ENCODE measurements around the gene ABCG1. TPM values are rescaled to one million over a fixed set of nuclear protein-coding genes. Genes with fewer than 3 reads are reported as not detected.

Gene ABCG1
- total RNA-seq, 1 experiment from 2014 or later, result 2.5 TPM

DNA sequence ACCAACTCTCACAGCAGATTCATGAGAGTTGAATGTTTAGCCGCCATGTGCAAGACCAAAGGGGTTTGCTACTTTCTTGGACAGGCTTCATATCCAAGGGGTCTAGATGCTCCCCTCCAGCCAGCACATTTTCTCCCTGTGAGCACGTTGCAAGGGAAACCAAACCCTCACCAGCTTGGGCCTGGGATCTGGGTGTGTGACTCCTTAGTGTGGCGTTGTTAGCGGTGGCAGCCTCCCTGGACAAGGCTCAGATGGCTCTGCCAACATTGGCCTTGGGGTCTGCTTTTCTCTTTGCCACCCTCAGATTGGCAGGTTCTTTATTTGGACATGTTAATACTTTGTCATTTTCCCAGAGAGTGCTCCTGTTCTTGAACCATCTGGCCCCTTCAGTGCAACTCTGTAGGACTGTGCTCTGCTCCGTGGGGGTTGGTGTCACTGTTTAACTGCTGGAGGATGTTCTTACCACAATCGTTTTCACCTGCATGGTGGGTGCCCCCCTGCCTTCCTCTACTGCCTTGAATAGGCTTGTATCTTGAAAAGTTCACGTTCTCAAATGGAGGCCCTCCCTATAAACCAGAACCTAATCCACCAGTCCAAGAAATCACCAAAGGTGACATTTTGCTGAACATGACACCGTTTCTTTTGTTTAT, 13.4 kb downstream of the ABCG1 start:
- no peak for DNase-seq (ENCODE audit: low spot score)

DNA sequence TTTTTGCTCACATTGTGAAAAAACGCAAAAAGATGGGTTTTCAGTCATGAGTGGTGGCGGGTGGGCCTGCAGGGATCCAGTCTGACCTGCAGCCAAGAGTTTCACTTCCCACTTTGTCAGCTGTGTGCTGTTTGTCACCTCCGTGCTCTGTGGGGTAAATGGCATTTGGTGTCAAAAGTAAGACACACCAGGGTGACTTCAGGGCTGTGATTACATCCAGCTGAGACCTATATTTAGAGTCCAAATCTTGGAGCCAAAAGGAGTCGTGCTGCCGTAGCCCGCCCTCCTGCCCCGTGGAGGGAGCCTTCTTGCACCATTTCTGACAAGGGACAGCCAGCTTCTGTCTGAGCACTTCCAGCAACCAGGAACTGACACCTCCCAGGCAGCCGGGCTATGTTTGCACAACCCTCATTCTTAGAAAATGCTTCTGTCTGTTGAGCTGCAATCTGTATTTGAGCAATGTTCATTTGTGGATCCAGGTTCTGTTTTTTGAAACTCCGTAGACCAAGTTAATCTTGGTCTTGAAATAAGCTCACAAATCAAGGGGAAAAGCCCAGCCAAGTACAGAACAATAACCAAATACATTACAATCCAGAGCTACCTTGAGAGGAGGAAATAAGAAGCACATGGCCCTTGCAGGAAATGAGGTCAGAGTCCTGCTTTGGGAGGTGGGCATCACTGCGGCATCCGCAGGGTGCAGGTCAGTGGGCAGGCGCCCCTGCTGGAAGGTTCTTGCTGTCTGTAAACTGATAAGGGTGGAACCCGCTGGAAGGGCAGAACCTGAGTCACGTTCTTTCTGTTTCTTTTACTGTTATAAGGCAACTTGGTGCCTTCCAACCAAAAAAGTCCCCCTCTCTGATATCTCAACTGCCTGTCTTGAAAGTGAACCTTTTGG, 14.4 kb downstream of the ABCG1 start:
- DNase-seq (ENCODE audit: low spot score), result peak; percentile 26

DNA sequence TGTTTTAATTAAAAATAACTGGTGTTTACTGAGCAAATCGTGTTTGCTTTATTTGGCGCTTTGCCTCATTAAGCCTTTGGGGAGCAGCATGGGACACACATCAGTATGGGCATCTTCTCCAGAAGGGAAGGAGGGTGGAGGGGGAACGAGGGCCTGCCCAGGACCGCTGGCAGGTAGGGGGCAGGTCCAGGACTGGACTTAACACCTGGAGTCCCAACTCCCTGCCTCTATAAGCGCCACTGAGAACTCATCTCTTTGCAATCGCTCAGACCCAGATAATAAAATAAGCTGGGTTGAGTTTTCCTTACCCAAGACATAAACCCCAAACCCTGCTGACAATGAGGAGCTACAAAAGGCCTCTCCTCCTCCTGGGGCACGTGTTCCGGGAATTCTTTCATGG, 15.1 kb downstream of the ABCG1 start:
- DNase-seq (ENCODE audit: low spot score), result no peak

DNA sequence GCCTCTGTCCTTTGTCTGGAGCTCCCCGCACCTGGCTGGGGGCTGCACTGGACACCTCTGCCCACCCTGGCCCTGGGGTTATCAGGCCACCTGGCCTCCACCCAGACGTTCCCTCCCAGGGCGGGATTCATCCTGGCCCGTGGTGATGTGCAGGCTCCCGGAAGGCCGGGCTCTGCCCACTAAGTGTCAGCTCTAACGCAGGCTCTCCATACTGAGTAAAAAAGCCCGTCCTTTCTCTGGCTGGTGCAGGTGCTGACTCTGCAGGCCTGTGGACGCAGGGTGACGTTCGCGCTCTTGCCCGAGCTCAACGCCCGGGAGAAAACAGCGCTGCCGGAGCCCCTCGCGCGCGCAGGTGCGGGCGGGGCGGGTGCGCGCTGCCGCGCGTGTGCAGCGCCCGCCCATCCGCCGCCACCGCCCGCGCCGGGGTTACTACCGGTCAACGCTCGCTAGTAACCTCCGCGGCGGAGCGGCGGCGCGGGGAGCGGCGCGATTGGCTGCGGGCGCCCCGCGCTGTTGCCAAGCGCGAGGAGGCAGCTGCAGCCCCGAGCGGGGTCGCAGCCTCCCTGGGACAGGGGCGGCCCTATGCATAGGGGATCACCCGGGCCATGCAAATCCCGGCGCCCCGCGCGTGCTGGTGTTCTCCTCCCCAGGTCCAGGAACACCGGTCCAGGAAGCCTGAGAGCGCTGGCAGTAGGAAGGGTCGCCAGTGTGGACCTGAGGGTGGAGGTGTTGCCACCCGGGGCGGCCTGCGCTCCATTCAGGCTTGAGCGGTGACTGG, 15.7 kb downstream of the ABCG1 start:
- DNase-seq (ENCODE audit: low spot score), result peak; percentile 56

DNA sequence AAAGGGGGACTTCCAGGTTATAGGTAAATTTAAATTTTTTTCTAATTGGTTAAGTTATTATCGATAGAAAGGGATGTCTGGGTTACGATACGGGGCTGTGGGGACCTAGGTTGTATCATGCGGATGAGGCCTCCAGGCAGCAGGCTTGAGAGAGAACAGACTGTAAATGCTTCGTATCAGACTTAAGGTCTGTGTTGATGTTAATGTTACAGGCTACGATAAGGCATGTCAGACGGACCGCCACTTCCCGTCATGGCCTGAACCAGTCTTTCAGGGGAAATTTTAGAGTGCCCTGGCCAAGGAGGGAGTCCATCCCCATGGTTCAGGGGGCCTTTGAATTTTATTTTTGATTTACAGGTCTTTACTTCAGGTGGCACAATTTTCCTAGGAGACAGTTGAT, 16.7 kb downstream of the ABCG1 start:
- no peak for DNase-seq (ENCODE audit: low spot score)

DNA sequence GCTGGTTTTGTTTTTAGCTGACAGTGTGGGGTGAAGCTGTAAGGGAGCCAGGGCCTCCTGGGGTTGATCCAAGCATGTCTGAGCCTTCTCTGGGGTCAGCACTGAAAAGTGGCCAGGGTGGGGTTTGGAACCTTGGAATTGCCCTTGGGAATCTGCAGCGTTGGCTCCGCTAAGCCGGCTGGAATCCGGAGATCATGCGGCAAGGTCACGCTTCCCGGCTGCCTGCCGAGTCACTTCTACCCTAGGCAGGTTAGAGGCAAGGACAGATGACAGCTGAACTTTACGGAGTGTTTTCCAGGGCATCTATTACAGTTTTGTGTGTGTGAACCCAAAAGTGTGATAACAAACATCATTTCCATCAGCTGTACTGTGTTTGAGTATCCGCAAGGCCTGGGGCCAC, 17.1 kb downstream of the ABCG1 start:
- no peak for DNase-seq (ENCODE audit: low spot score)

DNA sequence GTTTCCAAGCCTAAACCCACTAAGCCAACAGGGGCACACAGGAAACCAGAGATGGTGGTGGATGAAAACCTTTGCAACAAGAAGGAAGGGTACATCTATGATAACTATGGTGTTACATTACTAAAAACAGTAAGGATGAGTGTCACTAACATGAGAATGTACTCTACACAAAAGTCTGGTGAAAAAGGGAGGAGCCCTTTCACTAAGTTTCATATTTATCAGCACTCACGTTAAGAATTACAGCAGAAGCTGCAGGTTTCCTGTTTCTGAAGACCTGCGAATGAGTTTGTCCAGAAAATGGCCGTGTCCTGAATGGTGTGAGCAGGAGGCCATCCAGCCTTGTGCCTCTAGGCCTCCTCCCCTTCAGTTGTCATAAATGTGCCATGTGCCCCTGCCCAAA, 17.8 kb downstream of the ABCG1 start:
- no peak for DNase-seq (ENCODE audit: low spot score)

DNA sequence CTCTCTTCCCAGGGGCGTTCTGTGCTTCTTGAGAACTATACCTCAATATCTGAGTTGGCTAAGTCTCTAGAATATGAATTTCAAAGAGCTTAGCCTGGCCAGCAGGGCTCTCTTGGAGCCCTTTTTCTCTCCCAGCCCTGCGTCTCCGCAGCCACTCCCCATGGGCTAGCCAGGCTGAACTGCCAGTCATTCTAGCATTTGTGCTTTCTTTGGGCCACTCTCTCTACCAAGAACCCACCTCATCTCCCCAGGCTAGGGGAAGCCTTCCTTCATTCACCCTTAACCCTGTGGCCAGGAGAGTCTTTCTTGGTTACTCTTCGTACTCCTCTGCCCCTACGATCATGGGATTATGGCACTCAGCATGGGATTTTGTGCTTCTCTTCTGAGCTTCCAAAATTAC, 18.2 kb downstream of the ABCG1 start:
- DNase-seq (ENCODE audit: low spot score), result no peak

DNA sequence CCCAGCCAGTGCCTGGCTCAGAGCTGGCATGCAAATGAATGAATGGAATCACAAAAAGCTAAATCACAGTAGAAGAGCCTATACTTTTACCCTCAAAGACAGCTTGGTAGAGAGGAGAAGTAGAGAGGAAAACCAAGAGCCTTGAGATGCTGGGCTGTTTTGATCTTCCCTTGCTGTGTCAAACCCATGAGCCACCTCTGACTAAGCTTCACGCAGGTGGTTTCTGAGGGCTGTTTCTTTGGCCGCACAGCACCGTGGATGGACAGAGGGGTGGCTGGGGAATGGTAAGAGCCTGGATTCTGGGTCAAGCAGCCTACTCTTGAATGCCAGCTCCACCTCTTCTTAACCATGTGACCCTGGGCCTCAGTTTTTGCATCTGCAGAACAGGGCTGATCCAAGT, 18.6 kb downstream of the ABCG1 start:
- DNase-seq (ENCODE audit: low spot score), result no peak

DNA sequence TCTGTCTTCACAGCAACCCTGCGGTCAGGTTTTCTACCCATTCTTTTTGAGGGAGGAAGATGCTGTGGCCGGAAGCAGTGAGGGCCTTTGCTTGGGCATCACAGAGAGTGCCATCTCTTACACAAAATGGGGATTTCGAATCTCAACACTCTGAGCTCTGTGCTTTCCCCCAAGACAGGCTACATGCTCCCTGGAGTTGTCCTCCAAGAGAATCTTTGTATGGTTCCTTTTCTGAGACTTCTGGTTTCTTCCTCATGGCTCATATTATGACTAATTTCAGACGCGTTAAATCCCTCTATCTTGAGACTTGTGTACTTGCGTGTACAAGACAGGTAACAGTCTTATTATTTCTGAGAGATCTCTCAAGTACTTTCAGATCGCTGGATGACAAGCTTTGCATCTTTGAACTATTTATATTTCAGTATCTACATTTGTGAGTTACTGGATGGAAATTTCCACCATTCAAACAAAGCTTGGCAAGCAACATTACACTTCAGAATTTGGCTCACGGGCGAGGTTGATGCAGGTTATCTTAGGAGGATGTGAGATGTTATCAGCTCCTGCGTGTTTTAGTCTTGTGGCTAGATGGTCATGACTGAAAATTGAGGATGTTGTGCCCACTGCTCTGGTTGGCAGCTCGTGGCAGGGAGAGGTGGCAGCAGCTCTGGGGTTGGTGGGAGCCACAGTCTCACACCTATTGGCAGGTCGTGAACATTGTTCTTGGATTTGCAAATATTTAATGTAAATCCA, 19.4 kb downstream of the ABCG1 start:
- no peak for DNase-seq (ENCODE audit: low spot score)

DNA sequence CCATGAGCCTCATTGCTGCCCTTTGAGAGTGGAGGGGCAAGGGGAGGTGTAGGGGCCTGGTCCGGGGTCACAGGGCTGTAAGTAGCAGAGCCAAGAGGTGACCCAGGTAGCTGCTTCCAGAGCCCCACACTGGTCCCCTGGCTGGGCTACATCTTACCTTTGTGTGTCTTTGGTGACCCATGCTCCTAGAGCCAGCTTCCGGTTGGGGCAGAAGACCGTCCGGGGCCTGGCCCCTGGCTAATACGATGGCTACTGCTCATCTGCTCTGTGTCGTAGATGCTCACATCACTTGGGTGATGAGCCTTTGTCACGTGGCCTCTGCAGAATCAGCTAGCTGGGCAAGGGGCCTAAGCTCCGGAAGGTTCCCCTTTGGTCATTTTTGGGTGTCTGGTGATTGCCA, 20.6 kb downstream of the ABCG1 start:
- no peak for DNase-seq (ENCODE audit: low spot score)

DNA sequence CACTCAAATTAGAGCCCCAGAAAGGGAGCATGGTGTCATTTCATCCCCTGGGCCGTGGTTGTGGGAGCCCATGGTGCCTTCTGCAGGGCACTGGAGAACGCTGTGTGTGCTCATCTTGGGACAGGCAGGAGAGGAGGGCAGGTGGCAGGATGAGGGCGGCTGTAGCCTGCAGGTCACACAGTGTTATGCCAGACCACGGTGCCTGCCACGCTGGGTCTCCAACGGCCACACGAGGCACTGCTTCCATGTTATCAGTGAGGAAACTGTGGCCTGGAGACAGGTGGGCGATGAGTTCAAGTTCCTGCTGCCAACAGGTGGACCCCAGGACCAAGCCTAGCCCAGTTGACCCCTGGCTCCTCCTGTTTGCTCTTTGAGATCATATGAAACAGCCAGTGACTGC, 21.0 kb downstream of the ABCG1 start:
- DNase-seq (ENCODE audit: low spot score), result no peak

DNA sequence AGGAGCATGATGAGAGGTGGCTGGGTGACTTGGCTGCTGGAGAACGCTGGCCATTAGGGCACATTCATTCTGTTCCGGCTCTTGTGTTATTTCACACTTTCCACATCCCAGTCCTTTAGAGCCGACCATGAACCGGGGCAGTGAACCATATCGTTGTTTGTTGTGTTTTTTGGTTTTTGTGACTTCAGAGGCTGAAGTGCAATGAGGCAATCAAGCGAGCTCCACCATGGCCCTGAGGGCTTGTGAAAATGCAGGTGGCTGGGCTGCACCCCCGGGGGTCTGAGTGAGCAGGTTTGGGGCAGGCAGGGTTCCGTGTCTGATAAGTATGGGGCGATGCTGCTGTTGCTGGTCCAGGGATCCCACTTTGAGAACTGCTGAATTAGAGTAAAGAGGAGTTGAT, 23.7 kb downstream of the ABCG1 start:
- no peak for DNase-seq (ENCODE audit: low spot score)

DNA sequence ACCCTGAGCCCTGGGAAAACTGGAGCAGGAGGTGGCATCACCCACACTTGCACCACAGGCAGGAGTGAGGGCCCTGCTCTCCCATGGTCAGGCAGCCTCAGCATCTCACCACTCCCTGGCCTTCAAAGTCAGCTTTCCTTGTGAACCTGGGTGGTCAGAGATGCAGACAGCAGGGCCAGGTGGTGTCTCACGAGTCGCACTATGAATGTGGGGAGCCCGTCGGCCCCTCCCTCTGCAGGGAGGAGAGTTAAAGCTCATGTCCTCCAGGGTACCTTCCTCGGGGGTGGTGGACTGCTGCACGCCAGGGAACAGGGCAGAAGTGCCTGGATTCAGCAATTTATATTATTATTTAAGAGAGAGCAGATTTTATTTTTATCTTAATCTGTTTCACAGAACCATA, 24.1 kb downstream of the ABCG1 start:
- no peak for DNase-seq (ENCODE audit: low spot score)

DNA sequence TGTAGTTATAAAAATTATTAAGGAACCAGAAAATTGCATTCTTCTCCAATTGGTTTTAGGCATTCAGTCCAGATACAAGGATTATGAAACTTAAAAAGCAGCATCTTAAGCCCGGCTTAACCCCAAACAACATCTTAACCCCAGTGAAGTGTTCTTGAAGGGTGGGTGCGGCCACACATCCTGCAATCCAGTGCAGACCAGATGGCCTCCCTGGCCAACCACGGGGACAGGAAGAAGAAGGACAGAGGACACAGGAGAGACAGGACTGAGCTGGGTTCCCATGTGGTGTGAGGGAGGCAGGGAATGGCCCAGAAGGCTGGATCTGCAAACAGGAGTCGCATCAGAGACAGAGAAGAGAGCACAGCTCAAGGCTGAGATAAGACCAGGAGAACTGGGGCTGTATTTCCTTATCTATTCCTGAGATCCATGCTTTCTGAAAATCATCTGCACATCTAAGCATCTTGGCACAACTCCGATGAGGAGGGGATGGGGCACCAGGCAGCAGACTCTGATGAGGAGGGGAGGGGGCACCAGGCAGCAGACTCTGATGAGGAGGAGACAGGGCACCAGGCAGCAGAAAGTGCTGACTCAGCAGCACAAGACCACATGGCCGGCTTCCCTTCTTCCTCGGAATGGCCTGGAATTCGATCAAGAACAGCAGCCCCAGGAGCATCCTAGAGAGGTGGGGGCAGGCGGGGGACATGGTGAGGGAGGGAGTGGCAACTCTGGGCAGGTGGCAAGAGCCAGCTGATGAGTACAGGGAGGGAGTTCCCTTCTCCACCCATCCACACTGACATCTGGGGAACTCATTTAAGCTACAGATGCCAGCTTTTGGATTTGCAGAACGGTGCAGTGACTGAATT, 26.6 kb downstream of the ABCG1 start:
- DNase-seq (ENCODE audit: low spot score), result no peak

DNA sequence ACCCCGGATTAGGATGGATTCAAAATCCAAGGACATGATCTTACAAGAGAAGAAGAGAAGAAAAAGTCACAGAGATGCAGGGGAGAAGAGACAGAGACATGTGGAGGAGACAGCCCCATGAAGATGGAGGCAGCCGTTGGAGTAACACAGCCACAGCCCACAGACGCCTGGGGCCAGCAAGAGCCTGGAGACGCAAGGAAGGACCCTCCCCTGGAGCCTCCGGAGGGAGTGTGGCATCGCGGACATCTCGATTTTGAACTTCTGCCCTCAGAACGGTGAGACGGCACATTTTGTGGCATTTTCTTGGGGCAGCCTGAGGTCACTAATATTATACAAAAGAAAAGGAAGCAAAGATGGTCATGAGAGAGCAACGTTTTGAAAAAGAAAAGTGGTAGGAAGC, 28.8 kb downstream of the ABCG1 start:
- no peak for DNase-seq (ENCODE audit: low spot score)

DNA sequence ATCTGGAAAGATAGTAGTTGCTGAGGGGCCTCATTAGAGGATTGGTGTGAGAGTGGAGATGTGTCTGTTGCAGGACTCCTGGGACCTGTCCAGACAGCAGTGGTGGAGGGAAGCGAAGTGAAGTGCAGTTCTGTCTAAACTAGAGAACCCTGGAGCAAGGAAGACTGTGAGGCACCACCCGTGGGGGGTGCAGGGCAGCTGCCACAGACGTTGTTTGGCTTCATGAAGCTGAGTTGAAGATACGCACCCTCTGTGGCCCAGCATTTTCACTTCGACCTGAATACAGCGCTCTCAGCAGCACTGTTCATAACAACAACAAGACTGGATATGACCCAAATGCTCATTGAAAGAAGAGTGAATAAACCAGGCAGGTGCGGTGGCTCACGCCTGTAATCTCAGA, 29.3 kb downstream of the ABCG1 start:
- DNase-seq (ENCODE audit: low spot score), result no peak

DNA sequence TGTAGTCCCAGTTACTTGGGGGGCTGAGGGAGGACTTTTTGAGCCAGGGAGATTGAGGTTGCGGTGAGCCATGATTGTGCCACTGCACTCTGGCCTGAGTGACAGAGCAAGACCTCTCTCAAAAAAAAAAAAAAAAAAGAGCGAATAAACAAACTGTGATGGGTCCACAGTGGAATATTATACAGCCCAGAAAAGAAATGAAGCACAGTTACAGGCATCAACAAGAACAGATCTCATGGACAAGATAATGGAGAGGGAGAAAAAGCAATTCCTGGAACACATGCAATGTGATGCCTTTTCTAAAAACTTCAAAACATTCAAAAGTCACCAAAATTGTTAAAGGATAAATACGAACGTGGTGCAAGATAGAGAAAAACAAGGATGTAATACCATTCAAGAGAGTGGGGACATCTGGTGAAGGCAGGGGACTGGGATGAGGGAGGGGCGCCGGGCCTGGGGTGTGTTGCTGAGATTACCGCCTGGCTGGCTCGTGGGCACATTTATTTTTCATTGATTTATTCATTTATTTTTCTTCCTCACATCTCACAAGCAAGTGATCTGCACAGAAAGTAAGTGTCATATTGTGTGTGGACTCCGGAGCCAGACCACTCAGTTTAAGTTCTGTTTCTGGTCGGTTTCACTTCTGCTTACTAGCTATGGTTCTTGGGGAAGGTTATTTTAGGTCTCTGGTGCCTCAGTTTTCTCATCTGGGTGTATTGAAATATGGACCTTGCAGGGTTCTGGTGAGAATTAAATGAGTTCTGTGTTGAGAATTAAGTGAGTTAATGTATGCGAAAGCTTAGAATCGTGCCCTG, 30.1 kb downstream of the ABCG1 start:
- no peak for DNase-seq (ENCODE audit: low spot score)

DNA sequence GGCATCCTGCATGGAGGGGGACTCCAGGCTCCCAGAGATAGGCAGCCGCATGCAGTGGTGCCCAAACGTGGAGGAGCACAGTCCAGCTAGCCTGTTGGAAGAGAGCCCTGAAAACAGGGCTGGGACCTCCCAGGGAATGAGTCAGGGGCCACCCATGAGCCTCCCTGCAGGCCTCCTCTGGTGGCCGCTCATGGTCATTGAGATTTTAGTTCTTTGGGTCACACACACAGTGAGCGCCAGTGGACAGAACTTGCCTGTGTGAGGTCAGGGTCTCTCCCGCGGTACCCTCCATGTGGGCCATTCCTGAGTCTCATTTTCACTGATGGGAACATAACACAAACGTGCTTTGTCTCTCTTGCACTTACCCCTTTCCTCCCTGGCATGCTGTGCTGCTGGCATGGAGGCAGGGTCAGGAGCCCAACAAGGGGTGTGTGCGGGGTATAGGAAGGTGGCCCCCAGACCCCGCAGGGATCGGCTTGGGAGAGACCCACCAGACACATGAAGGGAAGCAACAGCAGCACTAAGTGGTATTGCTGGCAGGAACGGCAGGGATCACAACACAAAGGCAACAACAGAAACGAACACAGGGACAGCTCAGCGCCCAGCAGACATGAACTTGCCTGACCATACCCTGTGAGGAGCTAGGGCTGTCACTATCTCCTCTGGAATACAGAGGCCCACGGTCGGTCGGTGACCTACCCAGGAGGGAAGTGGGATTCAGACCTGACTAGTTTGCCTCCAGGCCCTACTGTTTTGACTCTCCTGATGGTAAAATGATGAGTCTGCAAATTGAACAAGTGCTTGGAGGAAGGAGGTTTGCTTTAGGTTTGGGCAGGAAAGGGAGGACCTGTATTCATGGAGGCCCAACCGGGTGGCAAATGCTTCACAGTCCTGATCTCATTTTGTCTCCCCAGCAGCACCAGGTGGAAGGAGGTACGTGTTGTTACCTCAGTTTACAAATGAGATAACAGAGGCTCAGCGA, 31.8 kb downstream of the ABCG1 start:
- DNase-seq (ENCODE audit: low spot score), result no peak

All from A172 (cell line).